PC-3 (cell line): ENCODE data around the gene PURA. TPM values are rescaled to one million over a fixed set of nuclear protein-coding genes. Genes with fewer than 3 reads are reported as not detected.
A peak's percentile ranks its signal among the peaks of the same experiment; 100 is the strongest.

Source experiments
- ATAC-seq: fragments of 200-7000 bp; cut with Tn5 transposase; 2 replicates; pipeline ENCODE4 v1.9.1; 2020; ENCODE audit warnings: mild to moderate bottlenecking, moderate library complexity
- BruUV-seq: library from RNA; stranded (reverse); fragments of 400-500 nt; replicated peaks from 2 replicates; lab custom pipeline; 2021; lab: Mats Ljungman, UMichigan
- CTCF ChIA-PET: fragments of 300-600 bp; sonication (Branson Sonifier 250); formaldehyde crosslinking; loops from one replicate; lab custom pipeline; 2022; ENCODE audit warnings: antibody characterized with exemption; lab: Charles Lee
- POLR2A ChIA-PET: fragments of 300-600 bp; sonication (Branson Sonifier 250); formaldehyde crosslinking; loops from one replicate; lab custom pipeline; 2022; ENCODE audit warnings: antibody characterized with exemption; ENCODE audit not compliant: unreplicated experiment; lab: Charles Lee
- DNase-seq: peaks from one replicate; pipeline ENCODE4 v3.0.0-alpha.2; 2015
- H2AFZ ChIP-seq: fragments of 300-600 bp; sonication (generic); 2 replicates; pipeline ENCODE4 v1.6.0; 2016; ENCODE audit warnings: antibody characterized with exemption, low read length
- H3F3A ChIP-seq: fragments of 300-600 bp; sonication (generic); one replicate; pipeline ENCODE4 v1.6.0; 2017; ENCODE audit warnings: antibody characterized with exemption, low read length, control low read depth, mild to moderate bottlenecking; ENCODE audit not compliant: unreplicated experiment
- H3K27ac ChIP-seq: fragments of 300-600 bp; sonication (generic); 2 replicates; pipeline ENCODE4 v1.5.1; 2016; ENCODE audit warnings: mild to moderate bottlenecking, low read length
- H3K27me3 ChIP-seq: fragments of 300-600 bp; sonication (generic); 2 replicates; pipeline ENCODE4 v1.6.1; 2016; ENCODE audit warnings: low read length, mixed read lengths
- H3K36me3 ChIP-seq: fragments of 300-600 bp; sonication (generic); 2 replicates; pipeline ENCODE4 v1.6.1; 2016; ENCODE audit warnings: low read depth, mixed run types, low read length, mixed read lengths
- H3K4me1 ChIP-seq: fragments of 300-600 bp; sonication (generic); 2 replicates; pipeline ENCODE4 v1.5.1; 2016; ENCODE audit warnings: low read length; ENCODE audit not compliant: insufficient read depth
- H3K4me2 ChIP-seq: fragments of 300-600 bp; sonication (generic); 2 replicates; pipeline ENCODE4 v1.6.0; 2016; ENCODE audit warnings: low read length
- H3K4me3 ChIP-seq: fragments of 300-600 bp; sonication (generic); 2 replicates; pipeline ENCODE4 v1.5.1; 2016; ENCODE audit warnings: mild to moderate bottlenecking, low read length, mixed read lengths
- H3K79me2 ChIP-seq: fragments of 300-600 bp; sonication (generic); 2 replicates; pipeline ENCODE4 v1.6.1; 2017; ENCODE audit warnings: low read length, mixed read lengths
- H3K9ac ChIP-seq: fragments of 300-600 bp; sonication (generic); 2 replicates; pipeline ENCODE4 v1.6.0; 2016; ENCODE audit warnings: mild to moderate bottlenecking, low read length
- H3K9me2 ChIP-seq: fragments of 300-600 bp; sonication (generic); replicated peaks from 2 replicates; pipeline ENCODE4 v1.6.1; 2016; ENCODE audit warnings: mixed run types, low read length, mixed read lengths
- H3K9me3 ChIP-seq: fragments of 300-600 bp; sonication (generic); 2 replicates; pipeline ENCODE4 v1.6.1; 2016; ENCODE audit warnings: low read length, mixed read lengths
- H4K20me1 ChIP-seq: fragments of 300-600 bp; sonication (generic); 2 replicates; pipeline ENCODE4 v1.6.1; 2016; ENCODE audit warnings: low read length, mixed read lengths
- CTCF ChIP-seq: fragments of 300-600 bp; sonication (generic); conservative IDR thresholded peaks from 2 replicates; pipeline ENCODE4 v1.5.1; 2017; ENCODE audit warnings: antibody characterized with exemption, low read depth, mild to moderate bottlenecking, low read length
- EZH2 ChIP-seq: fragments of 300-600 bp; sonication (generic); IDR thresholded peaks from one replicate; pipeline ENCODE4 v1.6.1; 2017; ENCODE audit warnings: antibody characterized with exemption, mild to moderate bottlenecking, low read length; ENCODE audit not compliant: unreplicated experiment
- EZH2phosphoT487 ChIP-seq: fragments of 300-600 bp; sonication (generic); IDR thresholded peaks from 2 replicates; pipeline ENCODE4 v1.6.1; 2018; ENCODE audit warnings: mild to moderate bottlenecking, antibody characterized with exemption, low read length, borderline replicate concordance
- intact Hi-C: fragments of 100-400 bp; cut with micrococcal nuclease; formaldehyde crosslinking; loops from 2 replicates; pipeline ENCODE4 v1.9.0; 2023
- total RNA-seq: library from RNA; depleted of rRNA; stranded (reverse); fragments of >200 nt; gene quantifications from 2 replicates; pipeline ENCODE4 v1.2.3, GENCODE V29; 2014

Gene PURA
- total RNA-seq, 1 experiment from 2014 or later = 8.5 TPM

GRCh38 chr5:140075371-140075770 lies 38.5 kb upstream of the PURA start:
- Histone ChIP-seq H3K4me2 (peak overlapping the region; percentile 20; the same call in 1 of the 2 replicates), H3K4me1 (no peaks in the 10 kb centered on the region), H3K9me3 (no peaks in the 10 kb centered on the region), H3K79me2 (no peaks in the 10 kb centered on the region), H3K36me3 (no peaks in the 10 kb centered on the region), H3K9me2 (no peaks in the 10 kb centered on the region), H3K27ac (no peak overlapping the region), H3K27me3 (peaks cover 2% of the 10 kb centered on the region; the same call in 1 of the 2 replicates), H2AFZ (no peak overlapping the region), H3F3A (no peaks in the 10 kb centered on the region), H4K20me1 (no peaks in the 10 kb centered on the region), H3K9ac (no peak overlapping the region), H3K4me3 (no peak overlapping the region)
- ATAC-seq (no peak; the same call in 1 of the 2 replicates), DNase-seq (peak; percentile 45)
- CTCF ChIA-PET = interaction anchor here (0.5 to 1.5 kb wide), 10 partner anchors 39 to 277 kb away, joined by 3 to 16 read pairs (median 4); partner anchors contain the start of gene PURA
- TF ChIP-seq CTCF (peak; percentile 65), EZH2 (no peak), EZH2phosphoT487 (no peak)
- intact Hi-C loops = loop anchor here (1.0 to 2.0 kb wide), 3 partner anchors 33 to 82 kb away; no protein-coding TSS in a partner anchor
- POLR2A ChIA-PET = interaction anchor here (0.6 kb wide), 1 partner anchor 69 kb away, joined by 9 read pairs; no protein-coding TSS in a partner anchor
- BruUV-seq = no TSS peak

- Histone ChIP-seq H3K4me1 (no peaks in the 10 kb centered on the region), H3K36me3 (no peaks in the 10 kb centered on the region), H2AFZ (no peak overlapping the region), H3K27me3 (no peaks in the 10 kb centered on the region; the same call in 1 of the 2 replicates), H3K4me3 (no peak overlapping the region), H3K4me2 (no peak overlapping the region), H4K20me1 (no peaks in the 10 kb centered on the region), H3K9me2 (no peaks in the 10 kb centered on the region), H3K79me2 (no peaks in the 10 kb centered on the region), H3F3A (no peaks in the 10 kb centered on the region), H3K27ac (no peak overlapping the region), H3K9me3 (no peaks in the 10 kb centered on the region), H3K9ac (no peak overlapping the region)
- intact Hi-C loops = no loop called here
- DNase-seq (no peak), ATAC-seq (no peak)
- ChIA-PET CTCF (interaction anchor here (0.7 to 0.8 kb wide), 2 partner anchors 56 to 66 kb away, joined by 4 read pairs; no protein-coding TSS in a partner anchor), POLR2A (interaction anchor here (0.6 kb wide), 1 partner anchor 16 kb away, joined by 3 read pairs; no protein-coding TSS in a partner anchor)
- BruUV-seq = no TSS peak
- TF ChIP-seq EZH2 (no peak), EZH2phosphoT487 (no peak), CTCF (no peak)
Measured at GRCh38 chr5:140076142-140076541, 37.8 kb upstream of the PURA start.

GRCh38 chr5:140076788-140077187 lies 37.1 kb upstream of the PURA start:
- no peak overlapping the region for H2AFZ ChIP-seq
- DNase-seq (no peak), ATAC-seq (no peak)
- no TSS peak for BruUV-seq
- no peaks in the 10 kb centered on the region for H3K79me2 ChIP-seq
- no peak overlapping the region for H3K9ac ChIP-seq
- no peaks in the 10 kb centered on the region for H3F3A ChIP-seq
- H3K4me2 ChIP-seq = no peak overlapping the region
- H3K4me3 ChIP-seq = no peak overlapping the region
- H3K9me3 ChIP-seq = no peaks in the 10 kb centered on the region
- CTCF ChIA-PET = interaction anchor here (1.0 kb wide), 1 partner anchor 67 kb away, joined by 5 read pairs; no protein-coding TSS in a partner anchor
- no peaks in the 10 kb centered on the region for H4K20me1 ChIP-seq
- no peaks in the 10 kb centered on the region for H3K36me3 ChIP-seq
- TF ChIP-seq EZH2 = no peak
- no peaks in the 10 kb centered on the region for H3K9me2 ChIP-seq
- POLR2A ChIA-PET = interaction anchor here (0.6 kb wide), 1 partner anchor 15 kb away, joined by 3 read pairs; no protein-coding TSS in a partner anchor
- no peak overlapping the region for H3K27ac ChIP-seq
- H3K4me1 ChIP-seq = no peaks in the 10 kb centered on the region
- peaks cover 2% of the 10 kb centered on the region for H3K27me3 ChIP-seq
- intact Hi-C loops = no loop called here
